Subcutaneous adipose tissue (tissue), 4 donors: Measurements from ENCODE around the gene RXRA. TPM values are rescaled to one million over a fixed set of nuclear protein-coding genes. Genes with fewer than 3 reads are reported as not detected.

Source experiments
- CTCF ChIP-seq: fragments of 450-650 bp; IDR thresholded peaks from one replicate; pipeline ENCODE4 v1.5.1; 2016; ENCODE audit warnings: low read depth, mild to moderate bottlenecking, control low read depth, antibody characterized with exemption, moderate library complexity
- total RNA-seq, 4 donors: library from RNA; depleted of rRNA; stranded (reverse); fragments of >200 nt; gene quantifications; one replicate each; pipeline ENCODE4 v1.1.0, GENCODE V29; 2016

The RXRA gene
- total RNA-seq, 4 donors from 2014 or later: 39.1 to 141 (median 53.6) TPM

DNA sequence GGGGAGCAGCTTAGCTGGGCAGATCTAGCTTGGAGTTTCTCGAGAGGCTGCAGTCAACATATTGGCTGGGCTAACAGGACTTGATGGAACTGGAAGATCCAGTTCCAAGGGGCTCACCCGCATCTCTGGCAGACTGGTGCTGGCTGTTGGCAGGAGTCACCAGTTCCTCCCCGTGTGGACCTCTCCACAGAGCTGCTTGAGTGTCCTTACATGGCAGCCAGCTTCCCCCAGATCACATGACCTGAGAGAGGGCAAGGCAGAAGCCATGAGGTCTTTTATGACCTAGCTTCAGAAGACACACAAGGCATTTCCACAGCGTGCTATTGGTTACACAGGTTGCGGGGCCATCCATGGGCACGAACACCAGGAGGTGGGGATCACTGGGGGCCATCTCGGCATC lies 26.4 kb upstream of the RXRA start:
- TF ChIP-seq CTCF: no peak

GRCh38 chr9:134301387-134302129 lies 24.7 kb upstream of the RXRA start:
- no peak for TF ChIP-seq CTCF

- TF ChIP-seq CTCF: no peak
Observed at GRCh38 chr9:134302130-134302817, 24.0 kb upstream of the RXRA start.

- TF ChIP-seq CTCF: no peak
Observed at GRCh38 chr9:134303601-134304000, 22.7 kb upstream of the RXRA start.

DNA sequence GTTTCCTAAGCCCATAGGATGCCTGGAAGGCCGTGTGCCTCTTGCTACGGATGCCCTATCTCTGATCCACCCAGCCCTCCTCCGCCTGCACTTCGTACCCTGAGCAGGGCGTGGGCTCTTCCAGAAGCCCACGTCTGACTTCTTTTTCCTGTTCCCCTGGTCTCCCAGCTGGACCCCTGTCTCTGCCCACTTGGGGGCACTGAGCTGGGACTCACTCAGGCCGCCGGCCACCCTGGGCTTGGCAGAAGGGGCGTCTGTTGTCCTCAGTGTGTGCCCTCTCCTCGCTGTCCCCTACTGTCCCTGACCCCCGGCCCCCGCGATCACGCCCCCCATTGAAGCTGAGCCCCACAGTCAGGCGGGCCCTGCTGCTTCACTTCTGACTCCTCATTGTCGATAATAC lies 22.0 kb upstream of the RXRA start:
- no peak for TF ChIP-seq CTCF

- TF ChIP-seq CTCF: no peak
Observed at GRCh38 chr9:134304690-134305089, 21.6 kb upstream of the RXRA start.

GRCh38 chr9:134305533-134305932 lies 20.7 kb upstream of the RXRA start:
- TF ChIP-seq CTCF: no peak
